Fibroblast of upper back skin (primary cell): ENCODE results near the gene KLF13.

Experiments used
- DNase-seq: peaks from one replicate; pipeline ENCODE4 v3.0.0-alpha.2; 2013

Gene KLF13

DNA sequence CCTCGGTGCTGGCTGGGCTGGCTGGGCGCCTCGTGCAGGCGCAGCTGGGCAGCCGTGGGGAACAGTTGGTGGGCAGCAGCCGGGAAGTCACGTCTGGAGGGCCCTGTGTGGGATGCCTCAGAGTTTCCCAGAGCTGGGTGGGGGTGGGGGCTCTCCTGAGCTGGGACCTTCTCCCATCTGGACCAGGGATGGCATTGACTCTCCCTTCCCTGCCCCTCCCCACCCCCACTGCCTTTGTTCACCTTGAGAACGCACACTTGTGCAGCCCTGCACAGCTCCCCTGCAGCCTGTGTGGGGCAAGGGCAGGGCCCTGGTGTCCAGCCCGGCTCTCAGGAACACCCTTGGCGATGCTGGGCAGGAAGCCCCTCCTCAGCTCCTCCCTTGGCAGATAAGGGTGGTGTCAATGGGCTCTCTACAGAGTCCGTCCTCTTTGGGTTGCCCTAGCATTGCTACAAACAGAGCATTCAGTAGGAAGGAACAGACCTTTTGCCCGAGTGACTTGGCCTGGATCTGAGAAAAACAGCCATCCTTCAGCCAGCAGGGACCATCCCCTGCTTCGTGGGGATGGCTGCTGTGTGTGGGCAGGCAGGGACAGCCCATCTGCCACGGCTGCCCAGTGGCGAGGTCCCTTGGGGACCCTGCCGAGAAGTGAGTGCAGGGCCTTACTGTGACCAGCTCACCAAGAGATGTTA lies 25.5 kb upstream of the KLF13 start:
- no peak for DNase-seq

DNA sequence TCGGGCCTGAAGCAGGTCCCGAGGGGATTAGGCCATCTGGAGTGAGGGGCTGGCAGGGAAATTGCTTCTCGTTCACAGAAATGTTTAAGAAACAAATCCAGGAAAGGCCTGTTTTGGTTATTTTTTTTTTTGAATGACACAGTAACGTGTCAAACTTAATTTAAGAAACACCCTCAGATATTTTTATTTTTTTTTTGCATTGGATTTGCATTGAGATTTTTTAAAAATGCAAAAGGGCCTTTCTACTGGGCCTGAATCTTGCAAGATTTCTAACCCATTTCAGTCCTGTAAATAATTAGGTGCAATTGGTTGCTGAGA lies 25.0 kb upstream of the KLF13 start:
- DNase-seq, result no peak

DNA sequence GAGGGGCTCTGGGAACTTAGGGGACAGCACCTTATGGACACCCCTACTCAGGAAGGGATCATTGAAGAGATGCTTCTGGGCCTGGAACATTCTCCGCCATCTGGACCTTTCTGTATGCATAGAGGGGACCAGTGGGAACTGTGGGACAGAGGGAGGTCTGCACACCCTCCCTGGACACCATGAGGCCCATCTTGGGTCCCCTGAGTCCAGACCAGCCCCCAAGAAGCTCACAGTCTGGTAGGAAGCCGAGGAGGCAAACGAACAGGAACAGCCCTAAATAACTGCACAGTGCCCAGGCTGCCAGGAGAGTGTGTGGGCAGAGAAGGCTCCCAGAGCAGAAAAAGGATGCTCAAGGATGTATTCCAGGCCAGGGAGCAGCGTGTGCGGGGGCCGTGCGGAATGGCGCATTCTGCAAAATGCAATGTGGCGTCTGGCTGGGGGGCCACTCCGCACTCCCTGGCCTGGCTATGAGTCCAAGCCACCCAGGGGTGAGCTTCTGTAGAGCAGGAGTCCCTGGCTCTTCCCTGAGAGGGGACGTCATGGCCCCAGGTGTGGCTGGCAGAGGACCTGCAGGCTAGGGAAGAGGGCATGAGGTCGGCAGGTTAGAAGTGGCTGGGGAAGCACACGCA lies 24.5 kb upstream of the KLF13 start:
- DNase-seq, result no peak

DNA sequence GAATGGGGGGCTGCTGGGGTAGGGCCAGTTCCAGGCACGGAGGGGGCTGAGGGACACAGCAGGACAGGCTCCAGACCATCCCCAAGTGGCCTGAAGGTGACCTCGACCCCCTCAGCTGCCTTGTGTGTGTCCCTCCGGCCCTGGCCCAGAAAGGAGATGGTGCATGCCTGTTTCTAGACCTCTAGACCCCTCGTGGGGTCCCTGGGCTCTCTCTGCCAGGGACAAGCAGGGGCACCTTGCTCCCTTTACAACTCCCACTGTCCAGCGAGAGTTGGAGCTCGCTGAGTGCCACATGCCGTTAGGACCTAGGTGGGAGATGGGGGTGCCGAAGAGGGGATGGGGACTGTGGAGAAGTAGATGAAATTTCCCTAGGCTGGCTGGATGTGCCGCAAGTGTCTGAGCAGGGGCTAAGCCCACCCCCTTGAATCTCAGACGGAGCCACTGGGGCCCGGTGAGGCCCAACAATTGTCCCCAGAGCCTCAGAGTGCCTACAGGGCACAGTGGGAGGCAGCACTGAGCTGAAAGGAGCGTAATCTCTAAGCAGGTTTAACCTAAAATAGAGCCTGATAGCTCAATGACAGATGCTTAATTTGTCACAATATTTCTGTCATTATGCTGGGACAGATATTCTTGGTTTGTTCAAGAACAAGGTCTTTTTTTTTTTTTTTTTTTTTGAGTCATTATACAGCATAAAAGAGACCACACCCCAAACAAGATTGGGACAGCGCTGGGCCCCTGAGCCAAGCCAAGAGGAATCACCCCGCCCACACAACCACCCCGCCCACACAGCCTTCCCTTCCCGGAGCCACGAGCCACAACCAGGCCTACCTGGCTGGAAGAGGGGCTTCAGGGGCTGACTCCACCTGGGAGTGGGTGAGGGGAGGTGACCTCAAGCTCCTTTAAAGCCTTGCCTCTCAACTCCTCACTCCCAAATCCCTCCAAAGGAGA lies 23.6 kb upstream of the KLF13 start:
- DNase-seq, result no peak

DNA sequence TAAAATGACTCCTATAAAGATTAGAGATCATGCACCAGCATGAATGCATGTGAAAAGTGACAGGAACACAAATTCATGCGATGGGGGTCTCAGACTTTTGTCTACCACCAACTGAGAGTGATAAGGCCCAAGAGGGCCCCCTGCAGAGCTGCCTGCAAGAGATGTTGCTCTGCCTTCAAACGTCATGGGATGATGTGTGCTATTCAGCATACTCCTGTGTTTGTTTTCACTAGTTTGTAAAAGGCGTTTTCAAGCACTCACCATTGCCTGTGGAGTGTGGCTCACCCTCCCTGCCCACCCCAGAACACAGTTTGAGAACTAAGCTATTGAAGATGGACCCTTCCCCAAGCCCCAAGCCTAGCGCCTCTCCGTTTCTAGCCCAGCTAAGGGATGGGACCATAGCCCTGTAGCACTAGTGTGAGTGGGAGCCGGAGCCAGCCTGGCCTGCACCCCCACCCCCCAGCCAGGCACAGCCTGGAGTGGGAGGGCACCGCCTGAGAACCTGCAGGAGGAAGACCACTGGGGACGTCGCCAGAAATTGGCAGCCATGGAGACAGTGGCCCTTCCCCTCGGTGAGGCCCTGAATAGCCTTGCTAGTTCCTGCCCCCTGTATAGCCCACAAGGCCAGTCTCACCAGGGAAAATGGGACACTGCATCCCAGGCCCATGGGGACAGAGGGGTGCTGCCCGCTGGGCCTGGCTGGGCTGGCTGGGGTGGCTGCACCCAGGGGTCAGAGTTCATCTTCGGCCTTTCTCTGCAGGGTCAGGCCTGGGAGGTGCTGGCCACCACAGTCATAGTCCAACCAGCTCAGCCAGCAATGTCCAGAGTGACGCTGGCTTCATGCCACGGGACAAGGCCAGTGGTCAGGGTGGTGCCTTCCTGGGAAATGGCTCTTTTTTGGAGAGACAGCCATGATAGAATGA lies 22.6 kb upstream of the KLF13 start:
- no peak for DNase-seq

DNA sequence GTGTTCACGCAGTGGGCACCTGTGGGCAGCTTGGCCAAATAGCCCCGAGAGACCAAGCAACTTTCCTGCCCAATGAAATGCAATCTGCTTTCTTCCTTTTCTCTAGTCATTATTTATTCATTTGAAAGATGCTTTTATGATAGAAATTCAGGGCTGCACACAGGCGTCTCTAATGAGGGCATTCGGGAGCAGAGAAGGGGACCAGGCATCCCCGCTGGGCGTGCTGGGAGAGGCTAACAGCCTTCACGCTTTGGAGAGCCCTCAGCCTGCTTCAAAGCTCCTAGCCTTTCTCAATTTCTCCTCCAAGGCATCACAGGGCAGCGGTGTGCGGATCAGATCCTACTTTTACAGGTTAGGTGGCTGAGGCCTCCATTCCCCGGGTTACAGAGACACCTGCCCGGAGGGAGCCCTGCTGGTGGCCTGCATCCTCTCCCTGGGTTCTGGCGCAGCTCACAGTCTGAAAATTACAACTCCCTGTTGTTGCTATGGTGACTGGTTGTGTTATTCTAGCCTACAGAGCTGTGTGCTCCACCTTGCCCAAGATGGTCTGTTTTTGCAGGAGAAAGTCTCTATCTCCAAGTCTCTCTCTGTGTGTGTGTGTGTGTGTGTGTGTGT lies 21.8 kb upstream of the KLF13 start:
- DNase-seq, result no peak

DNA sequence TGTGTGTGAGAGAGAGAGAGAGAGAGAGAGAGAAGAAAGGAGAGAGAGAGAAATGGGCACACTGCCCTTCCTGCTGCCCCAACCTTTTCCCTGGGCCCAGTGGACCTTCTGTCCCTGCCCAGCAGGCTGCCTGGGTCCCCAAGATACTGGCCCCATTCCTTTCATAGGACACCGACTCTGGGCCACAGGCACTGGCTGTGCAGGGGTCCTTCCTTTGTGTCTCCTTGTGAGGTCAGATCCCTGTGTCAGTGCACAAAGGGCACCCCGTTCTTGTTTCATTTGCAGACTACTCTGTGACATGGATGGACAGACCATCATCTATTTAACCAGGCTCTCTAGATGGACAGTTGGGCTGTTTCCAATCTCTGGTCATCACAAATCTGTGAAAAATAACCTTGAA lies 21.3 kb upstream of the KLF13 start:
- DNase-seq, result no peak

DNA sequence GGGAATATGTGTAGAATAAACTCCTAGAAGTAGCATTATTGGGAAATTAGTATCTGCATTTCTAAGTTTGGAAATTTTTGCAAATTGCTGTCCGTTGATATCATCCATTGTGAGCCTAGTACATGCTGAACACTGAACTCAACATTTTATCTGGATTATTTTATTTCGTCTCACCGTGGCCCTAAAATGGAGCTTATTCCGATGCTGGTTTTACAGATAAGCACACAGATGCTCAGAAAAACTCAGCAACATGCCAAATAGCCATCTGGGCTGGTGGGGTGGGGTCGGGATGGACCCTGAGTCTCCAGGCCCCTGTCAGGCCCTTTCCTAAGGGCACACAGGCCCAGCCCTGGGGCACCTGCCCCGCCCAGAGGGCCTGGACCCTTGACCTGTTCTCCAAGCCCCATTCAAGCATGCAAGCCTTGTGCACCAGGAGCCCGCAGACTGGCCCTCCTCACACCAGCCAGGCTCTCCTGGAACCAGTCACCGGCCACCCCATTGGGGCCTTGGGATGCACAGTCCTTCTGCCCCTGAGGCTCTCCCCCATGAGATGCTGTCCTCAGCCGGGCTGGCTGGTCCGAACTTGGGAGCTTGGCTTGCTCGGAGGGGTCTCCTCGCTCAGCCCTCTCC lies 20.7 kb upstream of the KLF13 start:
- DNase-seq, result no peak

DNA sequence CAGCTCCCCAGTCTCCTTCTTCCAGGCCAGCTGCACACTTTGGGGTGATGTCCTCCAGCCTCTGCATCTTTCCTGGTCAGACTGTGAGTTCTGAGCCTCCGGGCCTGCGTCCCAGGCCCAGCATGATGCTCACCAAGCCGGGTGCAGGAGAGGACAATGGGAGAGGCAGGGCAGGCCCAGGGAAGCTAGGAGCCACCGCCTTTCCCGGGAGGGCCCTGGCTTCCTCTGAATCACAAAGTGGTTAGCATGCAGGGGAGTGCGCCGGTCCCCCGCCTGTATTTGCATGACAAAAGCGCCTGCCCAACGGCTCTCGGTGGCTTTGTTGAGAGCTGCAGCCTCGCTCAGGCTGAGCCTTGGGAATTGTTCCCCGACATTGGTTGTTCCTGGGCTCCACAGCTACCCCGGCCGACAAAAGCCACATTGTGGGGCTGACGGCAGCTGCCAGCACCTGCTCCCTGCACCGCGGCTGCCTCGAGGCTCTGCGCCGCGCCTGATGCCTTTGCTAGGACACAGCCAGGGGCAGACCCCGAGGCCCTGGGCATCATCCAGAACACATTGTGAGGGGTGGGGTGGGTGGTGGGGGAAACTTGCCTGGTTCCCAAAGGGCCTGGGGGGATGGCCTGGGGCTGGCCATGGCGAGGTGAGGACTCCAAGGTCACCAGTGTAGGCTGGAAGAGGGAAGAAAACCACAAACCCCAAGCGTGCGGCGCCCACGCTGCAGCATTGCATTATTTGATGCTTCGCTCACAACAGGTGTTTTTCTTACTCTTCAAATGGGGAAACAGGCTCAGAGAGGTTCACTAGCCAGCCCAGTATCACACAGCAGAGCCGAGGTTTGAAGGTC lies 20.0 kb upstream of the KLF13 start:
- DNase-seq, result no peak

DNA sequence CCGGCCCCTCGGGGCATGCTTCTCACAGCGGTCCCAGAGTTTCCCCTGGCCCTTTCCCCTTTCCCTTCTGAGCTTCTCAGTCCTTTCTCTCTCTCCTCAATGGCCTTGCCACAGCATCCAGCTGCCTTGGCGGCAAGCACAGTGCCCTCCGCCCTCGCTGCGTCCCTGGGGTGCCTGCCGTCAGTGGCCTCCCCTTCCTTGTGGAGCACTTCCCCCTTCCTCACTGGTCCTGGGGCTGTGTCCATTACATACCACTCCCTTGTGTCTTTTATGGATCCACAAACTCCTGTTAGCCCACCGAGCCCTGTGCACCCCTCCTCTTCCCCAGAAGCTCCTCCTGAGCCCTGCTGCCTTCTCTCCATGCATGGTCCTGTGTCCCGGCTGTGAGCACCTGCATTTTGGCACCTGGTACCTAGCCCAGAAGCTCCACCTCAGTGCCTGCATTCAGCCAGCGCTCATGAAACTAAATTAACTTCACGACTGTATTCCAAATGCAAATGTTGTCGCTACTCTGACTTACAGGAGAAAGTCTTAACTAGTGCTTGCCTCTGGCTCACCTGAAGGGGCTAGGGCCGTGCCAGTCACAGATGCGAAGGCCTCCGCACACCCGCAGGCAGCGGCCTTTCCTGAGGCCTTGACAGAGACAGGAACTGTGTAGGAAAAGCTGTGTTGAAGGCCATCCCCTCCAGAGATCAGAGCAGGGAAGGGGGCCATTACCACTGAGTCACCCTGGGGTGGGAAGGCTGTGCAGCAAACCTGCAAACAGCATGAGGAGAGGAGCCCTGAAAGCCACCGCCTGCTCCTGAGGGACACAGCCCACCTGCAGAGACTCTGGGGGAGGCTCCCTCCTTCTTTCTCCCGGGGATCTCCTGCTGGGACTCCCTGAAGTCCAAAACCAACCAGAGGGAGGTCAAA lies 19.1 kb upstream of the KLF13 start:
- DNase-seq, result no peak

DNA sequence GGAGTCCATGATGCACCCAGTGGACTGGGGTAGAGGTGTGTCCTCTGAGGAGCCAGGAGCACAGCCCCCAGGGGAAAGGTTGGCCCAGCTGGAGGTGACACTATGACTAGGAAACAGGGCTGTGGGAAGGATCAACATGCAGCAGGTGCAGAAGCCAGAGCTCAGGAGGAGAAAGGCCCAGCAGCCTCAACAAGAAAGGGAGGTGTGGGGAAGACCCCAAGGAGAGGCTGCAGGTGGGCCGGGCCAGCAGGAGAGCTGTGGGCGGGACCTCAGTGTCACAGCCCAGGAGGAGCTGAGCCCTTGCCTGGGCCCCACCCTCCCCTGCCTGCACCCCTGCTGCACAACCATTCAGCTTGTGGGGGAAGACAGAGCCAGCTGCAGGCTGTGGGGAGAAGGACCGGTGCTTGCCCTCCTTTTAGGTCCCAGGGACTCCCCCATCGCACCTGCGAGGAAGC lies 18.4 kb upstream of the KLF13 start:
- no peak for DNase-seq

DNA sequence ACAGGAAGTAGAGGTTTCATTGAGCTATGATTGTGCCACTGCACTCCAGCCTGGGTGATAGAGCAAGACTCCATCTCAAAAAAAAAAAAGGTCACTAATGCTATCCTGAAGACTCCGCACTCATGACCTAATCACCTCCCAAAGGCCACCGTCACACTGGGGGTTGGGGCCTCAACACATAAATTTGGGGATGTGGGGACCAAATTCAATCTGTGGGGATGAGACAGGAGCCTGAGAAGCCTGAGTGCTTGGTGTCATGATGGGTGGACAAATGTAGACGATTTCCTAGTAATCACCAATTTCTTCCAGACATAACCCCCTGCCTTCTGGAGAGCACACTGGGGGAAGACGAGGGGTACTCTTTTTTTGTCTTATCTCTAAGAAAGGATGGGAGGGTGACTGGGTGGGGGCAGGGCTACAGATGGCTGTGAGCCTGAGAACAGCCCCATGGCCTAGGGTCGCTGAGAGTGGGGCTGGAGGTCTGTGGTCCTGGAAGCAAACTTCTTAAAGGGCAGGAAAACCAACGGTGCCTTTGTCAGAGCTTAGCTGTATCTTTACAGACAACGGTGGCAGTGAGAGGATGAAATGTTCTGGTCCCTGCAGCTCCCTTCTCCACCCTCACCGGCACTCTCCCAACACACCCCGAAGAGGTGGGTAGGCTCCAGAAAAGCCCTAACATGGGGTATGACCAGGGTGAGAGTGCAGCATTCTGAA lies 16.6 kb upstream of the KLF13 start:
- DNase-seq, result no peak

DNA sequence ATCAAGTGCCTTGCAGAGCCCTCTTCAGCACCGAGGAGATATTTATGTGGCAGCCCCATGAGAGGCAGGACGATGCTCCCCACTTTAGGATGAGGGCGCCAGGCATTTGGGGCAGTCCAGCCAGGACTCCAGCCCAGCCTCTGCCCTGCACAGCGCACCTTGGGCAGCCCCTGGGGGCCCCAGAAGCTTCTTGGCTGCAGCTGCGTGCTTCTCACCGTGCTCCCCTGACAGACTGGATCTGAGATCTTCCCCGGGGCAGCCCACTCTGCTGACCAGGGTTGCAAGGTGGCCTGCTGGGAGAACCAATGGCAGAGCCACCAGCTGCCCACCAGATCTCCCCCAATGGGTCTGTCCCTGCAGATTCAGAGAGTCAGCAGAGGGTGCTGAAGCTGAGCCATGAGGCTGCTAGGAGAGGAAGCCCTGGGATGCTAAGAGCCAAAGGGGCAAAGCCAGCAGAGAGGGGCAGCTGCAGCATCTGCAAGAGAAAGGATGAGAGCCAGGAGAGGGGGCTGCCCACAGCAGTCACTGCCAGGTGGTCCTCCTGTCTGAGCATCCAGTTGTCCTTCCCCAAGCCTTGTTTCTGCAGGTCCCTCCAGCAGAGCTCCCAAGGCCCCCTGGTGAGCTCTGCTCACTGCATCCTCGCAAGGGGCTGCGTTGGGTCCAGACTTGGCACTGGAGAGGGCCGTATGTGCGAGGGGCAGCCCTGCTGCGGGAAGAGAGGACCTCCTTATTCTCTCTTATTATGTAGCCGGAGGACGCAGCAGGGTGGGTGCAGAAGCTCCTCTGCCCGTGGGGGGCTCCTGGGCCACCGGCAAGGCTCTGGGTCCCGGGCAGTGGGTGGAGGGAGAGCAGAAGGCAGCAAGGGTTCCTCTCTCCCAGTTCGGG lies 14.7 kb upstream of the KLF13 start:
- no peak for DNase-seq

DNA sequence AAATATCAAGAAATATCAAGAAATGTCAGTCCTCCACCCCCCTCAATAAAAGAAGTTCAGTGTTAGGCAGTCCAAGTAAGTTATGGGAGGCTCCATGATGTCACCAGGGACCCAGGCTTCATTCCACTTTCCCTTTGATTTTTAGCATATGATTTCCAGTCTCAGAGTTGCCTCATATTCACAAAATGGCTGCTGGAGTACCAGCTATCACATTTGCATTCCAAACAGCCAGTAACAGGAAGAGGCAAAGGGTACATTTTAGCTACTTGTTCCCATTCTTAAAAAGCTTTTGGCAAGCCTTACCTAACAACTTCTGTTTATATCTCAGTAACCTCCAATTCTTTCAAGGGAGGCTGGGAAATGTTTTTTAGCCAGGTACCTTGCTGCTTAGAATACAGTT lies 13.4 kb upstream of the KLF13 start:
- DNase-seq, result no peak

DNA sequence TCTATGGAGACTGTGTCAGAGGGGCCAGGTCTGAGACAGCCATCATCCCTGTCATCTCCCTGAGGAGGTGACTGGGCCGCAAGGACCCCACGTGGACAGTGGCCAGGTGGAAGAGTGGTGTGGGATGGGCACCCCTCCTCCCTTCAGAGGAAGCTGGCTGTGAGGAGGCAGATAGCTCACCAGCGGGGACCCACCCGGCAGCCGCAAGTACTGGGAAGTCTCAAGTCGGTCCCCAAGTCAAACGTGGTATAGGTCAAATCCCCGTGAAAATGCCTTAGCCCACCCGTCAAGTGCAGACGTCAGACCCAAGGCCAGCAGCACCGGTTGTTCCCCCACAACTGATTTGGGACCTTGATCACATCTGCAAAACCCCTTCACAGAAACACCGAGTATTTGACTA lies 12.3 kb upstream of the KLF13 start:
- DNase-seq, result no peak

DNA sequence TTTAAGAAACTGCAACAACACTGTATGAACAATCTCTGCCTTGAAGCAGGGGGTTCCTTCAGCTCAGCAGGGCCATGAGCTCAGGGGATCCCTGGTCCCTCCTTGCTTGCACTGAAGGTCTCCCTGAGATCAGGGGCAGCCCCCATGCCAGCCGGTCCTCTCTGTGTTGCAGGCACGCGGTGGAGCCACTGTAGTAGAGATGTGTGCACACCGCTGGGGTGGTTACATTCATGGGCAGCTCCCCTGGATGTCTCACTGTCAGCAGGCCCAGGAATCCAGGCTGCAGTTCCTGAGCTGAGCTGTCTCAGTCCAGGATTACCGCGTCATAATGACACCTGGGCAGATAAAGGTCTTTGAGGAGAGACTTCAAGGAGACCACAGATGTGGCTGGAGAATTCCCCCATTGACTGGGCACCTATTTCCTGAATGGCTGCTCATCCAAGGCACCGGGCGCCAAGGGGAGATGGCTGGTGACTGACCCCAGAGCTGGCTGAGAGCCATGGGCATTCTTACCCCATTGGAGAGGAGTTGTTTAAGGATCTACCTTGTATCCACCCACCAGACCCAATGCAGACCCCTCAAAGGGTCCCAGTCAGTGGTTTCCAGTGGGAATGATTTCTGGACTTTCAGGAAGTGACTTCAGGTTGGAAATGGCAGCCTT lies 10.4 kb upstream of the KLF13 start:
- no peak for DNase-seq

DNA sequence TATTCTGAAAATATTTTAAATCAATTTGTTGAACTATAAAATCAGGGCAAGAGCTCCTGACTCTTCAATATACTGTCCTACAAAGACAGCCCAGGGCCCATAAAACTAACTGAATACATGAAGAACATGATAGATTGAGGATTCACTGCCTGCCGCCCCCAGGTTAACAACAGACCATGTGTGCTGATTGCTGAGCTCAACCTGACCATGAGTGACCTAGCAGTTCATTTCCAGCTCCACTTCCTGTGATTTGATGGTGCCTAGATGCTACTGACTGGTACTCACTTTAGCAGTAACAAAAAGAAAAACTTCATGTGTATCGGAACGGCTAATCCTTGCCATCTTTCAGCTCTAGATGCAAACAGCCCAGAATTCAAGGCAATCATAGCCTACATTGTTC lies 9.6 kb upstream of the KLF13 start:
- DNase-seq, result no peak
